Activated CD8-positive, alpha-beta T cell treated with anti-CD3 and anti-CD28 coated beads for 36 hours (primary cell): ENCODE measurements around the gene FASTKD2. TPM values are rescaled to one million over a fixed set of nuclear protein-coding genes. Genes with fewer than 3 reads are reported as not detected.

Source experiments
- ATAC-seq: fragments of 200-7000 bp; cut with Tn5 transposase; one replicate; pipeline ENCODE4 v1.10.0; 2021; ENCODE audit warnings: mild to moderate bottlenecking, moderate library complexity
- CTCF ChIA-PET: fragments of 350-600 bp; sonication (Branson Sonifier 250); formaldehyde crosslinking; loops from one replicate; lab custom pipeline; 2021; ENCODE audit warnings: antibody characterized with exemption; lab: Charles Lee
- POLR2A ChIA-PET: fragments of 350-600 bp; sonication (Branson Sonifier 250); formaldehyde crosslinking; loops from one replicate; lab custom pipeline; 2021; ENCODE audit warnings: antibody characterized with exemption; lab: Charles Lee
- DNase-seq: peaks from one replicate; pipeline ENCODE4 v3.0.0-alpha.2; 2020
- H3K27ac Mint-ChIP-seq: one replicate; pipeline ENCODE4 v1.8.0; 2021; ENCODE audit warnings: mild to moderate bottlenecking, mixed read lengths
- H3K27me3 Mint-ChIP-seq: one replicate; pipeline ENCODE4 v1.8.0; 2021; ENCODE audit warnings: mixed read lengths
- H3K36me3 Mint-ChIP-seq: one replicate; pipeline ENCODE4 v1.8.0; 2021; ENCODE audit warnings: low read depth, mixed read lengths
- H3K4me1 Mint-ChIP-seq: one replicate; pipeline ENCODE4 v1.8.0; 2021; ENCODE audit warnings: low read depth, mixed read lengths
- H3K4me3 Mint-ChIP-seq: one replicate; pipeline ENCODE4 v1.8.0; 2021; ENCODE audit warnings: mild to moderate bottlenecking, moderate library complexity, mixed read lengths
- H3K9me3 Mint-ChIP-seq: one replicate; pipeline ENCODE4 v1.8.0; 2021; ENCODE audit warnings: mixed read lengths
- intact Hi-C: fragments of 100-400 bp; cut with micrococcal nuclease; formaldehyde crosslinking; loops from one replicate; pipeline ENCODE4 v1.10.0; 2022
- total RNA-seq, 2 experiments: library from RNA; stranded (reverse); gene quantifications; one replicate each; pipeline ENCODE4 v1.2.3, GENCODE V29; 2021
- TF ChIP-seq, protein P1 (sequence below): fragments of 200-600 bp; IDR thresholded peaks from one replicate; pipeline ENCODE4 v1.8.0; 2022; ENCODE audit warnings: antibody characterized with exemption, mild to moderate bottlenecking

Gene FASTKD2
- total RNA-seq, 2 experiments from 2014 or later, result 32.8 to 33.7 TPM

- H3K27me3 Mint-ChIP-seq, result peaks cover 31% of the 10 kb centered on the region
- intact Hi-C loops, result no loop called here
- POLR2A ChIA-PET, result no interaction called here
- H3K27ac Mint-ChIP-seq, result no peak overlapping the region
- CTCF ChIA-PET, result no interaction called here
- DNase-seq (no peak), ATAC-seq (no peak)
- peaks cover 1% of the 10 kb centered on the region for H3K4me1 Mint-ChIP-seq
- TF ChIP-seq, protein P1, sequence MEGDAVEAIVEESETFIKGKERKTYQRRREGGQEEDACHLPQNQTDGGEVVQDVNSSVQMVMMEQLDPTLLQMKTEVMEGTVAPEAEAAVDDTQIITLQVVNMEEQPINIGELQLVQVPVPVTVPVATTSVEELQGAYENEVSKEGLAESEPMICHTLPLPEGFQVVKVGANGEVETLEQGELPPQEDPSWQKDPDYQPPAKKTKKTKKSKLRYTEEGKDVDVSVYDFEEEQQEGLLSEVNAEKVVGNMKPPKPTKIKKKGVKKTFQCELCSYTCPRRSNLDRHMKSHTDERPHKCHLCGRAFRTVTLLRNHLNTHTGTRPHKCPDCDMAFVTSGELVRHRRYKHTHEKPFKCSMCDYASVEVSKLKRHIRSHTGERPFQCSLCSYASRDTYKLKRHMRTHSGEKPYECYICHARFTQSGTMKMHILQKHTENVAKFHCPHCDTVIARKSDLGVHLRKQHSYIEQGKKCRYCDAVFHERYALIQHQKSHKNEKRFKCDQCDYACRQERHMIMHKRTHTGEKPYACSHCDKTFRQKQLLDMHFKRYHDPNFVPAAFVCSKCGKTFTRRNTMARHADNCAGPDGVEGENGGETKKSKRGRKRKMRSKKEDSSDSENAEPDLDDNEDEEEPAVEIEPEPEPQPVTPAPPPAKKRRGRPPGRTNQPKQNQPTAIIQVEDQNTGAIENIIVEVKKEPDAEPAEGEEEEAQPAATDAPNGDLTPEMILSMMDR, result no peak
- H3K4me3 Mint-ChIP-seq, result no peak overlapping the region
- peaks cover 3% of the 10 kb centered on the region for H3K9me3 Mint-ChIP-seq
- H3K36me3 Mint-ChIP-seq, result no peaks in the 10 kb centered on the region
Observed at GRCh38 chr2:206723288-206723687, 42.1 kb upstream of the FASTKD2 start.

DNA sequence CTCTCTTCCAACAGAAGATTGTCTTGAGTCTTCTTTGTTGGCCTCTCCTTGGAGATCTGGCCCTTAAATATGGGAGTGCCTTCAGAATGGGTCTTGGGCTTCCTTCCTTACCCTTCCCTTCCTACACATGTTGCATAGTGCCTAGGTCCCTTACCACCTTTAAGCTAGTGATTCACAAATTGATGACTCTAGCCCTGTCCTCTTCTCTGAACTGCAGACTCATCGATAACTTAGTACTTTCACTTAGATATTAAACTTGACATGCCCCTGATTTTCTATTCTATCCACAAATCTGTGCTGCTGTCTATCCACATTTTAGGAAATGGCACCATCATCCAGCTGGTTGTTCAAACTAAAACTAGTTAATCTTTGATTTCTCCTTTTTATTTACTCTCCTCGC lies 38.1 kb upstream of the FASTKD2 start:
- no peak for DNase-seq
- no peak overlapping the region for H3K27ac Mint-ChIP-seq
- intact Hi-C loops, result no loop called here
- no peak for ATAC-seq
- H3K4me3 Mint-ChIP-seq, result no peak overlapping the region
- peaks cover 33% of the 10 kb centered on the region for H3K27me3 Mint-ChIP-seq
- no peaks in the 10 kb centered on the region for H3K36me3 Mint-ChIP-seq
- ChIA-PET POLR2A (no interaction called here), CTCF (no interaction called here)
- H3K9me3 Mint-ChIP-seq, result peaks cover under 1% of the 10 kb centered on the region
- H3K4me1 Mint-ChIP-seq, result peaks cover 3% of the 10 kb centered on the region
- TF ChIP-seq, protein P1, result no peak

DNA sequence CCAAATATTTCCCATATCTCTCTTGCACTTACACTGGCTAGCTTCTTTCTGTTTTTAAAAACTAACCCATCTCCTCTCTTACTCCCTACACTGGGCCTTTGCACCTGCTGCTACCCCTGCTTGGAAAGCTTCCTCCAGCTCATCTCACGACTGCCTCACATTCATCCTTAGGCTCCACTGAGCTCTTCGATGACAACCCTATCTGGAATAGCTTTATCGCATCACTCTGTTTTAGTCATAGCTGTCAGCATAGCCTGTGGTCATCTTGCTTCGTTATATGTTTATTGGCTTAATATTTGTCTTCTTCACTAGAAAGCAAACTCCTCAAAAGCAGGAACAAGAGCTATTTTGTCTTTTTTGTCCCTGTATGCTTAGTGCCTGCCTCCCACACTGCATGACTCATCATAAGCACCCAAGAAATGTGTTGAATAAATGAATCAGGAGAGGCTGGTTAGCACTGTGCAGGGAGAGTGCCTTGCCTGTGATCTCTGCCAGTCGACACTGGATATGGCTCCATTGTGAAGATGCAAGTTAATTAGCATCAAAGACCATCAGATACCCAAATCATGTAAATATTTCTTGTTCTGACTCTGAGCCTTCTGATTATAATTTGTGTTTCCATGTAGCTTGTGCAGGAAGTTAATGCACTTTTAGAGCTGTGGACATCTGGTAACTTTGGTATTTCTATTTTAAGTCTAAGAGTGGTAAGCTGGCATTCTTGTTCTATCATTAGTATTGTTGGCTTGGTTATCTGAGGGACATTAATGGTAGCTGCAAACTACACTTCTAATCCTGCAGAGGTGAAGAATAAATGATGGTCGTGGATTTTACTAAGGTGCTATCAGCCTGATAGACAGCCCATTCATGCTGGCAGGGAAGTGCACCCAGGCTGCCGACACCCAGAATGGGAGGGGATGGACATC lies 36.9 kb upstream of the FASTKD2 start:
- ChIA-PET POLR2A (no interaction called here), CTCF (no interaction called here)
- Mint-ChIP-seq H3K27ac (no peak overlapping the region), H3K4me1 (peaks cover 3% of the 10 kb centered on the region), H3K36me3 (no peaks in the 10 kb centered on the region), H3K9me3 (no peaks in the 10 kb centered on the region), H3K27me3 (peaks cover 33% of the 10 kb centered on the region), H3K4me3 (no peak overlapping the region)
- ATAC-seq (peak; percentile 51), DNase-seq (peak; percentile 13)
- intact Hi-C loops, result no loop called here
- TF ChIP-seq, protein P1, result no peak

DNA sequence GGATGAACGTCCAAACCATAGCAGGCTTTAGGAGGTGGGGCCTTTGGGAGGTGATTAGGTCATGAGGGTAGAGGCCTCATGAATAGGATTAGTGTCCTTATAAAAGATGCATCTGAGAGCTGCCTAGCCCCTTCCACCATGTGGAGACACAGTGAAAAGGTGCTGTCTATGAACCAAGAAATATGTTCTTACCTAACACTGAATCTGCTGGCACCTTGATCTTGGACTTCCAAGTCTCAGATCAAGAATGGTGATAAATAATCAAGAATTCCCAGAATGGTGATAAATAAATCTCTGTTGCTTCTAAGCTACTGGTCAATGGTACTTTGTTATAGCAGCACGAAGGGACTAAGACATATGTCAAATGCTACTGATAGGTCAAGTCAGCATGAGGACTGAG lies 32.1 kb upstream of the FASTKD2 start:
- DNase-seq (no peak), ATAC-seq (no peak)
- ChIA-PET CTCF (interaction anchor here (1.4 kb wide), 2 partner anchors 22 to 36 kb away, joined by 3 read pairs; no protein-coding TSS in a partner anchor), POLR2A (no interaction called here)
- H3K4me3 Mint-ChIP-seq, result no peak overlapping the region
- H3K27me3 Mint-ChIP-seq, result peaks cover 14% of the 10 kb centered on the region
- intact Hi-C loops, result no loop called here
- peaks cover 7% of the 10 kb centered on the region for H3K4me1 Mint-ChIP-seq
- H3K27ac Mint-ChIP-seq, result no peak overlapping the region
- no peaks in the 10 kb centered on the region for H3K36me3 Mint-ChIP-seq
- TF ChIP-seq, protein P1, result no peak
- no peaks in the 10 kb centered on the region for H3K9me3 Mint-ChIP-seq

DNA sequence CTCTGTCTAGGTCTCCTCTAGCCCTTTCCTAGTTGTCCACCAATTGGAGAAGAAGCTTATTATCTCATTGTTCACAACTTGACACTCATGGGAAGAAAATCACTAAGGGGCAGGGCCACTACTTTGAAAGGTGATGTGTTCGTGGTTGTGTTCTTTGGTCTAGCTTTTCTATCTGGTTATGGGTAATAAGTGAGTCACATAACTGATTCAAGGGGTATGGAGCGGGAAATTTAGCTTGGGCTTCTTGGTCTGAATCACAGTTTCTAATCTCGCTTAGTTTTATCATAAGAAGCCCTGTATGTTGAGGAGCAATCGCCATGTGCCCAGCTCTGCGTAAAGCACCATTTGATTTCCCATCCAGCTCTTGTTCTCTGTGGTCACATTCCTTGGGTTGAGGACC lies 28.5 kb upstream of the FASTKD2 start:
- POLR2A ChIA-PET, result interaction anchor here (0.5 kb wide), 1 partner anchor 767 kb away, joined by 3 read pairs; no protein-coding TSS in a partner anchor
- H3K9me3 Mint-ChIP-seq, result no peaks in the 10 kb centered on the region
- DNase-seq (peak; percentile 5), ATAC-seq (peak; percentile 76)
- H3K36me3 Mint-ChIP-seq, result no peaks in the 10 kb centered on the region
- H3K27ac Mint-ChIP-seq, result no peak overlapping the region
- intact Hi-C loops, result no loop called here
- CTCF ChIA-PET, result interaction anchor here (1.2 kb wide), 1 partner anchor 46 kb away, joined by 3 read pairs; no protein-coding TSS in a partner anchor
- H3K27me3 Mint-ChIP-seq, result peaks cover 13% of the 10 kb centered on the region
- no peak overlapping the region for H3K4me3 Mint-ChIP-seq
- TF ChIP-seq, protein P1, result no peak
- H3K4me1 Mint-ChIP-seq, result peaks cover 6% of the 10 kb centered on the region
